HEK293T (cell line): ENCODE data around the gene SAMD4B.

Source experiments
- BHLHE40 ChIP-seq: fragments of 450-650 bp; IDR thresholded peaks from 2 replicates; pipeline ENCODE4 v1.6.1; 2016; ENCODE audit warnings: mild to moderate bottlenecking, moderate library complexity, borderline replicate concordance
- CTBP1 ChIP-seq: fragments of 450-650 bp; IDR thresholded peaks from 2 replicates; pipeline ENCODE4 v1.6.1; 2016; ENCODE audit warnings: borderline replicate concordance
- ELF4 ChIP-seq: fragments of 450-650 bp; IDR thresholded peaks from 2 replicates; pipeline ENCODE4 v1.6.1; 2017; ENCODE audit warnings: antibody characterized with exemption
- HDGF ChIP-seq: fragments of 450-650 bp; IDR thresholded peaks from 2 replicates; pipeline ENCODE4 v1.6.1; 2017; ENCODE audit warnings: antibody characterized with exemption, borderline replicate concordance
- LEF1 ChIP-seq: fragments of 450-650 bp; IDR thresholded peaks from 2 replicates; pipeline ENCODE4 v1.6.1; 2017; ENCODE audit warnings: mild to moderate bottlenecking, borderline replicate concordance
- NFRKB ChIP-seq: fragments of 450-650 bp; IDR thresholded peaks from 2 replicates; pipeline ENCODE4 v1.6.1; 2016; ENCODE audit warnings: mild to moderate bottlenecking, moderate library complexity
- SP1 ChIP-seq: fragments of 450-650 bp; IDR thresholded peaks from 2 replicates; pipeline ENCODE4 v1.6.1; 2017
- TARDBP ChIP-seq: fragments of 450-650 bp; IDR thresholded peaks from 2 replicates; pipeline ENCODE4 v1.6.1; 2016
- TF ChIP-seq, protein P1 (sequence below): fragments of 450-650 bp; IDR thresholded peaks from 2 replicates; pipeline ENCODE4 v1.6.1; 2016

DNA sequence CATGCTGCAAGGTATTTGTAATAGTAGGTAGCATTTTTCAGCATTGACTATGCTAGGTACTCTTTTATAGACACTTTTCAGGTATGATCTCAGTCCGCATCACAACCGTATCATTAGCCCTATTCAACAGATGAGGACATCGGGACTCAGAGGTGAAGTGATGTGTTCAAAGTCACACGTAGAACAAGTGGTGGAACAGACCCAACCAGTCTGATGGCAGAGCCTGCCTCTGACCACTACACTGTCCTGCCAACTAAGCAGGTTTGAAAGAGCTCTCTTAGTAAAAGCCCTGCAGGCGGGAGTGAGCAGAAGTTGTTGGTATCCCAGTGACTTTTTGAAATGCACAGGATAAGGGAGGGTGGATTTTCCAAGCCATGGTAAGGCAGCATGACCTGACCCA, 28.5 kb downstream of the SAMD4B start:
- TF ChIP-seq, protein P1, sequence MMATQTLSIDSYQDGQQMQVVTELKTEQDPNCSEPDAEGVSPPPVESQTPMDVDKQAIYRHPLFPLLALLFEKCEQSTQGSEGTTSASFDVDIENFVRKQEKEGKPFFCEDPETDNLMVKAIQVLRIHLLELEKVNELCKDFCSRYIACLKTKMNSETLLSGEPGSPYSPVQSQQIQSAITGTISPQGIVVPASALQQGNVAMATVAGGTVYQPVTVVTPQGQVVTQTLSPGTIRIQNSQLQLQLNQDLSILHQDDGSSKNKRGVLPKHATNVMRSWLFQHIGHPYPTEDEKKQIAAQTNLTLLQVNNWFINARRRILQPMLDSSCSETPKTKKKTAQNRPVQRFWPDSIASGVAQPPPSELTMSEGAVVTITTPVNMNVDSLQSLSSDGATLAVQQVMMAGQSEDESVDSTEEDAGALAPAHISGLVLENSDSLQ, result no peak
- TF ChIP-seq BHLHE40, result no peak
- no peak for TF ChIP-seq NFRKB
- TF ChIP-seq ELF4, result no peak
- no peak for TF ChIP-seq CTBP1
- no peak for TF ChIP-seq LEF1
- no peak for TF ChIP-seq TARDBP
- TF ChIP-seq SP1, result no peak
- no peak for TF ChIP-seq HDGF
